Measurements from ENCODE around the gene PRMT7. TPM values are rescaled to one million over a fixed set of nuclear protein-coding genes. Genes with fewer than 3 reads are reported as not detected.

PRMT7 gene
- total and polyA plus RNA-seq, 5 experiments from 2014 or later = 35.7 to 112 (median 49.9) TPM

- ATAC-seq (no peak), DNase-seq (peak in 1 of 10 donors; percentile 50)
- Mint-ChIP-seq H3K36me3 (no peaks in the 10 kb centered on the region), H3K4me3 (no peak overlapping the region), H3K4me1 (peaks cover 0 to 31% (median 11%) of the 10 kb centered on the region in 4 donors), H3K9me3 (no peaks in the 10 kb centered on the region), H3K27ac (no peak overlapping the region), H3K27me3 (peaks cover 0 to 10% (median 0%) of the 10 kb centered on the region in 5 donors)
- POLR2A ChIA-PET = interaction anchor here (0.6 to 1.9 kb wide), 3 partner anchors 13 to 898 kb away, joined by 3 to 6 read pairs (median 3); no protein-coding TSS in a partner anchor
Measured at GRCh38 chr16:68384288-68385161, 73.7 kb downstream of the PRMT7 start.

- Mint-ChIP-seq H3K36me3 (no peaks in the 10 kb centered on the region), H3K27me3 (peaks cover 0 to 10% (median 0%) of the 10 kb centered on the region in 5 donors), H3K27ac (no peak overlapping the region), H3K9me3 (no peaks in the 10 kb centered on the region), H3K4me3 (no peak overlapping the region), H3K4me1 (peaks cover 0 to 29% (median 6%) of the 10 kb centered on the region in 4 donors)
- POLR2A ChIA-PET = no interaction called here
- ATAC-seq = no peak
- peak in 1 of 10 donors; percentile 15 for DNase-seq
Measured at GRCh38 chr16:68385371-68385770, 74.6 kb downstream of the PRMT7 start.

GRCh38 chr16:68386628-68387027, 75.8 kb downstream of the PRMT7 start:
- POLR2A ChIA-PET = no interaction called here
- Mint-ChIP-seq H3K4me3 (no peak overlapping the region), H3K36me3 (no peaks in the 10 kb centered on the region), H3K9me3 (no peaks in the 10 kb centered on the region), H3K4me1 (peaks cover 0 to 26% (median 5%) of the 10 kb centered on the region in 4 donors), H3K27me3 (peaks cover 0 to 10% (median 0%) of the 10 kb centered on the region in 5 donors), H3K27ac (no peak overlapping the region)
- DNase-seq = peak in 1 of 10 donors; percentile 35
- no peak for ATAC-seq

GRCh38 chr16:68387301-68387700, 76.5 kb downstream of the PRMT7 start:
- H3K27me3 Mint-ChIP-seq = peaks cover 0 to 10% (median 0%) of the 10 kb centered on the region in 5 donors
- no peak overlapping the region for H3K27ac Mint-ChIP-seq
- POLR2A ChIA-PET = no interaction called here
- no peak overlapping the region for H3K4me3 Mint-ChIP-seq
- ATAC-seq (no peak), DNase-seq (peak in 1 of 10 donors; percentile 55)
- H3K36me3 Mint-ChIP-seq = no peaks in the 10 kb centered on the region
- H3K4me1 Mint-ChIP-seq = peaks cover 0 to 19% (median 5%) of the 10 kb centered on the region in 4 donors
- no peaks in the 10 kb centered on the region for H3K9me3 Mint-ChIP-seq

- no peak overlapping the region for H3K4me3 Mint-ChIP-seq
- peaks cover 0 to 10% (median 0%) of the 10 kb centered on the region in 5 donors for H3K27me3 Mint-ChIP-seq
- ATAC-seq (no peak), DNase-seq (peak in 1 of 10 donors; percentile 54)
- POLR2A ChIA-PET = no interaction called here
- no peaks in the 10 kb centered on the region for H3K9me3 Mint-ChIP-seq
- no peaks in the 10 kb centered on the region for H3K36me3 Mint-ChIP-seq
- H3K4me1 Mint-ChIP-seq = peaks cover 0 to 15% (median 5%) of the 10 kb centered on the region in 4 donors
- no peak overlapping the region for H3K27ac Mint-ChIP-seq
Measured at GRCh38 chr16:68388124-68388523, 77.3 kb downstream of the PRMT7 start.

GRCh38 chr16:68389006-68389405, 78.2 kb downstream of the PRMT7 start:
- Mint-ChIP-seq H3K4me1 (peaks cover 0 to 10% (median under 1%) of the 10 kb centered on the region in 4 donors), H3K36me3 (no peaks in the 10 kb centered on the region), H3K9me3 (no peaks in the 10 kb centered on the region), H3K27me3 (peaks cover 0 to 10% (median 0%) of the 10 kb centered on the region in 5 donors), H3K27ac (no peak overlapping the region), H3K4me3 (no peak overlapping the region)
- DNase-seq (peak in 1 of 10 donors; percentile 45), ATAC-seq (no peak)
- POLR2A ChIA-PET = no interaction called here

- peaks cover 0 to 5% (median 0%) of the 10 kb centered on the region in 4 donors for H3K4me1 Mint-ChIP-seq
- no peak for DNase-seq
- H3K4me3 Mint-ChIP-seq = no peak overlapping the region
- peaks cover 0 to 10% (median 0%) of the 10 kb centered on the region in 5 donors for H3K27me3 Mint-ChIP-seq
- no peaks in the 10 kb centered on the region for H3K36me3 Mint-ChIP-seq
- POLR2A ChIA-PET = no interaction called here
- peak overlapping the region in 1 of 10 donors; percentile 38 for H3K27ac Mint-ChIP-seq
- ATAC-seq = no peak
- H3K9me3 Mint-ChIP-seq = no peaks in the 10 kb centered on the region
Measured at GRCh38 chr16:68389750-68390371, 79.0 kb downstream of the PRMT7 start.

- POLR2A ChIA-PET = interaction anchor here (1.2 kb wide), 1 partner anchor 116 kb away, joined by 4 read pairs; no protein-coding TSS in a partner anchor
- no peak for DNase-seq
- Mint-ChIP-seq H3K4me1 (peaks cover 5 to 7% (median 6%) of the 10 kb centered on the region in 4 donors), H3K36me3 (no peaks in the 10 kb centered on the region), H3K4me3 (no peak overlapping the region), H3K9me3 (no peaks in the 10 kb centered on the region), H3K27me3 (peaks cover 0 to 3% (median 0%) of the 10 kb centered on the region in 5 donors), H3K27ac (no peak overlapping the region)
- ATAC-seq = no peak
Measured at GRCh38 chr16:68393333-68393732, 82.5 kb downstream of the PRMT7 start.

GRCh38 chr16:68395167-68395786, 84.5 kb downstream of the PRMT7 start:
- Mint-ChIP-seq H3K27me3 (peaks cover 0 to 3% (median 0%) of the 10 kb centered on the region in 5 donors), H3K9me3 (no peaks in the 10 kb centered on the region), H3K4me1 (peaks cover 5 to 7% (median 6%) of the 10 kb centered on the region in 4 donors), H3K4me3 (no peak overlapping the region), H3K27ac (no peak overlapping the region), H3K36me3 (no peaks in the 10 kb centered on the region)
- DNase-seq (no peak), ATAC-seq (no peak)
- POLR2A ChIA-PET = interaction anchor here (0.9 to 1.5 kb wide), 3 partner anchors 20 to 75 kb away, joined by 3 to 5 read pairs (median 3); no protein-coding TSS in a partner anchor

GRCh38 chr16:68395815-68396214, 85.0 kb downstream of the PRMT7 start:
- POLR2A ChIA-PET = interaction anchor here (1.2 to 1.5 kb wide), 2 partner anchors 19 to 23 kb away, joined by 3 to 5 read pairs; no protein-coding TSS in a partner anchor
- DNase-seq = peak in 1 of 10 donors; percentile 50
- ATAC-seq = no peak
- Mint-ChIP-seq H3K27ac (no peak overlapping the region), H3K4me3 (no peak overlapping the region), H3K4me1 (peaks cover 6 to 10% (median 7%) of the 10 kb centered on the region in 4 donors), H3K9me3 (no peaks in the 10 kb centered on the region), H3K36me3 (no peaks in the 10 kb centered on the region), H3K27me3 (peaks cover 0 to 3% (median 0%) of the 10 kb centered on the region in 5 donors)

- Mint-ChIP-seq H3K27me3 (peaks cover 0 to 3% (median 0%) of the 10 kb centered on the region in 5 donors), H3K27ac (peak overlapping the region in 5 of 10 donors; percentile 14 to 91 (median 67)), H3K4me1 (peaks cover 12 to 17% (median 13%) of the 10 kb centered on the region in 4 donors), H3K9me3 (no peaks in the 10 kb centered on the region), H3K4me3 (no peak overlapping the region), H3K36me3 (no peaks in the 10 kb centered on the region)
- ATAC-seq (peak; percentile 66 to 77), DNase-seq (peak in 9 of 10 donors; percentile 17 to 83 (median 60))
- POLR2A ChIA-PET = interaction anchor here (1.0 to 1.8 kb wide), 2 partner anchors 21 to 43 kb away, joined by 3 to 9 read pairs; no protein-coding TSS in a partner anchor
Measured at GRCh38 chr16:68396481-68396880, 85.7 kb downstream of the PRMT7 start.

- no peak overlapping the region for H3K27ac Mint-ChIP-seq
- peaks cover 0 to 3% (median 0%) of the 10 kb centered on the region in 5 donors for H3K27me3 Mint-ChIP-seq
- H3K9me3 Mint-ChIP-seq = no peaks in the 10 kb centered on the region
- POLR2A ChIA-PET = interaction anchor here (0.6 to 1.8 kb wide), 3 partner anchors 20 to 277 kb away, joined by 3 to 9 read pairs (median 3); no protein-coding TSS in a partner anchor
- H3K36me3 Mint-ChIP-seq = no peaks in the 10 kb centered on the region
- peaks cover 12 to 17% (median 13%) of the 10 kb centered on the region in 4 donors for H3K4me1 Mint-ChIP-seq
- ATAC-seq (no peak), DNase-seq (peak in 1 of 10 donors; percentile 42)
- H3K4me3 Mint-ChIP-seq = no peak overlapping the region
Measured at GRCh38 chr16:68397710-68398201, 86.9 kb downstream of the PRMT7 start.

Measured in naive thymus-derived CD8-positive, alpha-beta T cell (primary cell).